ENCODE measurements around the gene TPK1.

The TPK1 gene

GRCh38 chr7:144534655-144535395, 301.0 kb downstream of the TPK1 start:
- DNase-seq (ENCODE audit: extremely low read depth in 1 of 2, low read depth in 1 of 2): no peak

DNA sequence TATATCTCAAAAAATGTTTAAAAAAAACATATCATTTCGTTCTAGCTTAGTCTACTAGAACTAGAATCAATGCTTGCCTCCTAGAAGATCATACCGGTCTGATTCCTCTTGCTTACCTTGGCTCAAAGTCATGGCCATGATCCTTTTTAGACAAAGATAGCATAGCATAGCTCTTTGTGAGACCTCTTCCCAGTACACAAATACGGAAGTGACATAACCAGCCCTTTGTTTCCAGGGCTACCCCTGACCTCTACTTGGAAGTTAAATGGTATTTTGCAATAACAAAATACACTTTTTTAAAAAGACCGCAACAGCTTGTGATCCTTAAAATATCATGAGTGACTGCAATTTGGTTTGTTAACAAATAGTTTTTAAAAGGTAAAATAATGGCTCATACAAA, 301.7 kb downstream of the TPK1 start:
- no peak for DNase-seq (ENCODE audit: extremely low read depth in 1 of 2, low read depth in 1 of 2)

DNA sequence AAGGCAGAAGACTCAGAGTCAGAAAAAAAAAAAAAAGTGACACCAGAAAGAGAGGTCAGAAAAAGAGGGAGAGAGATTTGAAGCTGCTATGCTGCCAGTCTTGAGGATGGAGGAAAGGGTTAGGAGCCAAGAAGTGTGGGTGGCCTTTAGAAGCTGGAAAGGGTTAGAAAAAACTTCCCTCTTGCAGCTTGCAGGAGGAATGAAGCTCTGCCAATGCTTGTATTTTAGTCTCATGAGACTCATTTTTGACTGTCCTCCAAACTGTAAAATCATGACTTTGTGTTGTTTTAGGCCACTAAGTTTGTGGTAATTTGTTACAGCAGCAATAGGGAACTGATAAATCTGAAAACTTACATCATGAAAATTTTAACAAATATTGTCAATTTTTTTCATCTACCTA, 304.7 kb downstream of the TPK1 start:
- no peak for DNase-seq (ENCODE audit: extremely low read depth in 1 of 2, low read depth in 1 of 2)

DNA sequence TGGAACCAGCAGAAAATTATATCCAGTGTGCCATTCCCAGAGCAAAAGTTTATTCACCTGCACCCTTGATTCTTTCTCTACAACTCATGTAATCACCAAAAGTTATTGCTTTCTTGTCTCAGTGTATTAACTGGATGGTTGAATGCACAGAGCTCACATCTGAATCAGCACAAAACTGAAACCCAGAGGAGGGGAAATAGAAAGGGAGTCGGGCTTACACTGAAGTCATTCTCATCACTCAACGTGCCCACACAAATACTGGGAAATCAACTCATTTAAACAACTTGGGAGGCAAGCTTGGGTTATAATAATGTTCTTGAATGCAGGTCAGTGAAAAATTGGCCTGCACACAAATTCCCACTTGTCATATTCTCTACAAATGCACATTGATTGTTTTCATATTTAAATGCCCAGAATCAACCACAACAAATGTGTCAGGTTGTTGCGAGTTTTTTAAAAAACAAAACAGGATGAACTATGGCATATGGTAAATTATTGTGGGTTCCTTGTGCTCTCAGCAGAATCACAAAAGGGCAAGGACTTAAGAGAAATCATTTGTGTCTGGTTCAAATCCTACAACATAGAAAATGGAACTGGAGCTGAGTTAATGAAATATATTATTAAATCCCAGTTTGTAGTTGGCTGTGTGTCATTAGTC, 306.5 kb downstream of the TPK1 start:
- no peak for DNase-seq (ENCODE audit: extremely low read depth in 1 of 2, low read depth in 1 of 2)

DNA sequence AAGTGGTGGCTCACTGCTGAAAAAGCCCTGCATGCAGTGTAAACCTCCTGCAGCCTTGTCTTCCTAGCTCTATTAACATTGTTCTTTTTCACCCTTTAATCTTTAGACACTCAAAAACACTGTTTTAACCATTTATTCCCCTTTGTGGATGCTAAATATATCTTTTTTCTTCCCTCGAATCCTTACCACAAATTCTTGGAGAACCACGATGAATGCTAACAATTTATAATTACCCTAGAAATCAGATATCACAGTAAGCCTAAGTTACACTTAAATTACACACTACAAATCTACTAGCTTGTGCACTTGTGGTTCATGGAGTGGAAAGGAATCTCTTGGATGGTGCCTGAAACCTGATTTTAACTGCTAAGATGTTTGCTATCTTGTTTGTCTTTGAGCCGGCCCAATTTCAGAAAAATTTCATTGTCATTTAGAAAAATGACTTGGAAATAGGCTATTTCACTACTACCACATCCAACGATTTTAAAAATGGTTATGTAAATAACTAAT, 307.3 kb downstream of the TPK1 start:
- DNase-seq (ENCODE audit: extremely low read depth in 1 of 2, low read depth in 1 of 2): no peak

GRCh38 chr7:144527051-144527471, 308.8 kb downstream of the TPK1 start:
- no peak for DNase-seq (ENCODE audit: extremely low read depth in 1 of 2, low read depth in 1 of 2)

DNA sequence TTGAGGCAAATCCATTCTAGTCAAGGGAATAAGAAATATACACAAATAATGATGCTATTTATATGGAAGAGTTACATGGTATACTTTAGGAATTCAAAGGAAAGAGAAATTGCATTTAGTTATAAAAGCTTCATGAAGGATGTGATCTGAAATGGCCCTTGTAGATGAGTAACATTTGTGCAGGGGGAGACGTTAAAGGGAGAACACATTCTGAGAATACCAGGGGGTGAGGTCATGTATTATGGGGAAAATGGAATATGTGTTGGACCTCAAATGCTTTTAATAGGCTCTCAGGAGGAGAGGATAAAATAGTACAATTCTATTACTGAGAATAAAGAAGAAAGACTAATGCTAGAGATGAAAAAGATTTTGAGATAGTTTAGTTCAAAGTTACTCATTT, 309.9 kb downstream of the TPK1 start:
- DNase-seq (ENCODE audit: extremely low read depth in 1 of 2, low read depth in 1 of 2): no peak

DNA sequence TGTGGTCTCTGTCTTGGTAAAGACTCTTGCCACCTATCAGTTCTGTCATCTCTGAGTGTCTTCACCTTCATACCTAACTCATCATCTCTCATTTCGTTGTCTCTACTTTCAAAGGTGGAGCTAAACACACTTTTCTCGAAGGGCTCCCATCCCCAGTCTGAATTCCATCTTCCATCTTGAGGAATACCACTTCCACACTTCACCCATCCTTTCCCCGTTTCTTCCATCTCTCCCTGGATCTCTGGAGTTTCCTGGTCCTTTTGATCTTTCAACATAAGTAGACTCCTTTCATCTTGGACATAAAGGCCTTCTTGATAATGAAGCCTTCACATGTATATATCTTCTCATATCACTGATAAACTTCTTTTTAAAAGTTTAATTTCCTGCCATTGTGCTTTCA, 311.6 kb downstream of the TPK1 start:
- no peak for DNase-seq (ENCODE audit: extremely low read depth in 1 of 2, low read depth in 1 of 2)

GRCh38 chr7:144523621-144524020, 312.2 kb downstream of the TPK1 start:
- no peak for DNase-seq (ENCODE audit: extremely low read depth in 1 of 2, low read depth in 1 of 2)

DNA sequence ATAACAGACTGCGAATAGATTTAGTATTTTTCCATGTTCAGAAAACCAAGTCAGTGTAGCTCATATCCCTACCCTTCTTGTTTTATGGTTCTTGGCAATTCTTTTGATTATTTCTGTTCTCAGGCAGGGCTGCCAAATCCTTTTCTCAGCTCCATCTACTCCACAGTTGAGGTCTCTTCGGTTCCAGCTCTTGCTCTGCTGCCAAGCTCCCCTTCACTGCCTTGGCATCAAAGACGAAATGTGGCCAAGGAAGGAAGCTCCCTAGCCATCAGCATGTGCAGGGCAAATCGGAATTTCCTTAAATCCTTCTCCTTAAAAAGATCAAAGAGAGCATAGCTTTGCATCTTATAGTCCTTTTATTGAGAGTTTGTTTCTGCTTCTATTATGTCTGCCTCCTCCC, 315.9 kb downstream of the TPK1 start:
- DNase-seq (ENCODE audit: extremely low read depth in 1 of 2, low read depth in 1 of 2): no peak

DNA sequence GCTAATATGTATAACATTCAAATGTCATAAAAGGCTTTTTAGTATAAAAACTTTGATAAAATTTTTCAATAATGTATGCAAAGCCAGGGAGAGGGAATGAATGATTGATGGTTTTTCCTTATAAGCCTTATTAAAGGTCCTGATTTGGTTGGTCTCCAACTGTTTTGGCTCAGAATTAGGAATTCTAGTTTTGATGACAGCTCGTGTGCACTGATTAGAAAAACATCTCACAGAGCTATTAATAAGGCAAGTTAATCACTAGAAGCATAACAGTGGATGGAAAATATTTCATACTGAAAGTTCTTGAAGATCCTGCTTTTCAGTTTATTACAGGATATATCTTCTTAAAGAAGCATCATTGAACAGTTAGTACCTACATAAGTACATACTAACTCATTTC, 317.5 kb downstream of the TPK1 start:
- DNase-seq (ENCODE audit: extremely low read depth in 1 of 2, low read depth in 1 of 2): no peak

DNA sequence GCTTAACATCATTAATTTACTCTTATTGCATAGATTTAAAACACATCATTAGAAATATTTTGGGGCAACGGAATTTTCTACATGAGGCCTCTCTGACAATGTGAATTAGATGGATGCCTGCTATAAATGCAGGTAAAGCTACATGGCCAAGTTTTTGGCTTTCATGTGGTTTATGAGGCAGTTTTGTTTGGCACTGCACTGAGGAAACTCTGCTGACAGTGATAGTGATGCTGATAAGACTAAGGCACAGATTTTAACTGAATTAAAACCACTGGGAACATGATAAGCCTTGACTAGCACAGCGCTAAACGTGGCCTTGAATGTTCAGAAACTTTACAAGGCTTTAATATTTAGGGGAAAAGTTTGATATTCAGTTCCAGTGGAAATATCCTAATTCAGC, 318.1 kb downstream of the TPK1 start:
- no peak for DNase-seq (ENCODE audit: extremely low read depth in 1 of 2, low read depth in 1 of 2)

DNA sequence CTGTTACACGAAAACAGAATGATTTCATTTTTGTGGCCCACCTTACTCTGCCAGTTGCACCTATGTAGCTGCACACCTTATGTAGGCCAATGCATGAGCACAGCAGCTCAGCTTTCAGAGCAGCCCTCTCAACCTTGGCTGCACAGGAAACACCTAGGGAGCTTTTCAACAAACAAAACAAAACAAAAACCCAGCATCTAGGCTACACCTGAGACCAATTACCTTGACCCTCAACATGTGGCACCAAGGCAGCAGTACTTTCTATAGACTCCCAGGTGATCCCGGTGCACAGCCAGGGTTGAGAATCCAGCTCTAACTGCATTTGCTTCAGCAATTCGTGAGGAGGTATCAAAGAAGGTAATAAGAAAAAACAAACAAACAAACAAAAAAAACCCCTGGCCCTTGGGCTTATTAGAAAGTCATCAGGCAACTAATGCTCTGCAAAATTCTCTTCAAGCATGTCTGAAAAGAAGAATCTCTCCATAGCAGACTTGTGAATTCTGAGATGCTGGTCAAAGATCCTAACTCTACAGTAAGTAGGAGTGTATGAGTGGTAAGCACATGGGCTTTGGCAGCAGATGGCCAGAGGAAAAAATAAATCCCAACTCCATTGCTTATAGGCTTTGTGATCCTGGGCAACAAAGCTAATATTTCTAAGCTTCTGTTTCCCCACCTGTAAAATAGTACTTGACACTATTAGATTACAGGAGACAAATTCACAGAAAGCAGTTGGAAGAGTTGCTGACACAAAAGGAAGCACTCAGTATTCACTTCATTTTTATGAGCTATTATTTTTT, 318.9 kb downstream of the TPK1 start:
- no peak for DNase-seq (ENCODE audit: extremely low read depth in 1 of 2, low read depth in 1 of 2)

DNA sequence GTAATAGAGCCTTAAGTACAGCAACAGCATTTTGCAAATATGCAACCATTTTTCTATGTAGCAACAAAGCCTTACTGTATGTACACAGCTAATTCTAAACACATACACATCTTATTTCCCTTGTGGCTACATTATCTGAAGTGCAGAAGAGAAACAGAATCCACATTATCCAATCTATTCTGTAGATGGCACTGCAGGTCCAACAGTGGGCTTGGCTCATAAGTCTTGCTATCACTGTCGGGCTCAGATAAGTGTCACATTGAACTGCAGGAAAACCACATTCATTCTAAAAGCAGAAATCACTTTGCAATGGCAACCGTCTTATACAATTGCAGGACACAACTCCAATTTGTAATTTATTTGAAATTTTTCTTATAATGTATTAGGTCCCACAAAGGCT, 322.5 kb downstream of the TPK1 start:
- DNase-seq (ENCODE audit: extremely low read depth in 1 of 2, low read depth in 1 of 2): no peak

DNA sequence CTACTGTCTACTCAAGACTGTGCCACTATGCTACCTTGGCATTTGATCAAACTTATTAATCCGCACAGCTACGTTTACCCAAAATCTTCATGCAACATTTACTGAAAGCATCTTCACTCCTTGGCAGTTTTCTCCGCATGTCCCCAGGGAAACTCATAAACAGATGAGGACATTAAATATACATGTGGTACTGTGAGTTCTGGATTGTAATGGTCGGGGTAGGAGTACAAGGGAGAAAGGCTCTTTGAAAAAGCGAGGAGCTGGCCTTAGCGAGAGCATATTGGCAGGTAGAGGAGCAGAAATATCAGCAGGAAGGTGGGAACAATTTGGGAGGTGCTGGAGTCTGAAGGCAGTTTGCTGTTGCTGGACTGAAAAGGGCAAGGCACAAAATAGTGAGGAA, 325.2 kb downstream of the TPK1 start:
- no peak for DNase-seq (ENCODE audit: extremely low read depth in 1 of 2, low read depth in 1 of 2)

DNA sequence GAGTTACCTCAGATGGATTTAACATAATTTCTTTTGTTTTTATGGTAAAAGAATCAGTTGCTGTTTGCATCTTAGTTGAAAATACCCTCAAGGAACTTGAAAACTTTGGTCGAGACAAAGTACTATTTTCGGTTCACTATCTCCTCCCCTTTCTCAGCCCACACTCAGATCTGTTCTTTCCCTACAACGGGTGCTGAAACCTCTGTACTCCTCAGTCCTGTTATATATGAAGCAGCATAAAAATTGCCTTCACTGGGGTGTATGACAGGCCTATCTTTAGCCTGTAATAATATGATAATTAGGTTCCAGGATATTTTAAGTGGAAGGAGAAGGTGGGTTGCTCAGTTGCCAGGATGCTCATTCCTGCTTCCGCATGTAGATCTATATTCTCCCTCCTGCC, 327.2 kb downstream of the TPK1 start:
- no peak for DNase-seq (ENCODE audit: extremely low read depth in 1 of 2, low read depth in 1 of 2)

- DNase-seq (ENCODE audit: extremely low read depth in 1 of 2, low read depth in 1 of 2): no peak
These were observed 332.6 kb downstream of the TPK1 start for GRCh38 chr7:144503215-144503614.

- no peak for DNase-seq (ENCODE audit: extremely low read depth in 1 of 2, low read depth in 1 of 2)
These were observed 335.6 kb downstream of the TPK1 start for GRCh38 chr7:144500225-144500624.

DNA sequence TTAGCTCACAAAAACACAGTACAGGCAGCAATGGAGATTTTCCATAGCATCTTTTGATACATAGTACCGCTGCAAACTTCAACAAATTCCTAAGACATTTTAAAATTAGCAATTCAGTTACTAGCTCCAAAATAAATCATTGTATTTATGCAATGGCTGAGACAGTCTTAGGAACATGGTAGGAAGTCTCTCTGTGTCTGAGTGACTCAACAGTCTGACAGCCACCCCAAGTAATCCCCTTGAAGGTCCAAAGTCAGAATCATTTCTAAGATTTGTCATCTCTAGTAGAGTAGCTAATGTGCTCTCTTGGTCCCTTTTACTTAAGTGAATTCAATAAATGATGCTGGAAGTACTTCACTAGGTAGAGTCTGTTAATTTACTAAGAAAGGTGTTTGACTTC, 338.6 kb downstream of the TPK1 start:
- DNase-seq (ENCODE audit: extremely low read depth in 1 of 2, low read depth in 1 of 2): no peak

DNA sequence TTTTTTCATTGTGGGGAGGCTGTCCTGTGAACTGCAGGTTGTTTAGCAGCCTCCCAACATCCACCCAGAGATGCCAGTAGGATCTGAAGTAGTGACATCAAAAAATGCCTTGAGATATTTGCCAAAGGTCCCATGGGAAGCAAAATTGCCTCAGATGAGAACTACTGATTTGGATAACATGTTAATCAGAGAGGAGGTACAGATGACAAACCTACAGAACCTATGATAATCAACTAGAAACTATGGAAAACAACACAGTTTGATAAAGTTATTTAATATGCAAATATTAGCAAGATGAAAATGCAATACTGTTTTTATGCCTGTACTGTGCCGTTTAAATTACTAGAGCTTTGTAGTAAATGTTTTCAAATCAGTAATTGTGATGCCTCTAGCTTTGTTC, 341.5 kb downstream of the TPK1 start:
- DNase-seq (ENCODE audit: extremely low read depth in 1 of 2, low read depth in 1 of 2): no peak

- no peak for DNase-seq (ENCODE audit: extremely low read depth in 1 of 2, low read depth in 1 of 2)
These were observed 346.3 kb downstream of the TPK1 start for GRCh38 chr7:144489504-144489903.

DNA sequence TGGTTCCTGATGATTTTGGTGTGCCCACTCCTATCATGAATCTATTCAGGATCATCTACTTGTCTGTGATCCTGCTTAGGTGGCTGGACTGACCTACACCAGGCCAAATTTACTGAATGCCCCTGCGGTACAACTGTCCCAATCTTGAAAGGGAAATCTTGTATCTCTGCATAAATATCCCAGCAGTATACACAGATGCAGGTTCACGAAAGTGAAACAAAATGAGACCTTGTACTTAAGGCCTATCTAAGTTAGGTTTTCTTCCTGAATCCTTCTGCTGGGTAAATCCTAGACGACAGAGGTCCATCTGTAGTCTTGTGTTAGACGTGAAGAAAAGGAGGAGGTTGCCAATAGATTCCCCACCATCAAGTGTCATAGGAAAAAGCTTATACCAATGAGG, 346.9 kb downstream of the TPK1 start:
- DNase-seq (ENCODE audit: extremely low read depth in 1 of 2, low read depth in 1 of 2): no peak

Data from activated CD8-positive, alpha-beta memory T cell treated with anti-CD3 and anti-CD28 coated beads for 1 hour (primary cell).